HEK293 (cell line): ENCODE measurements around the gene RBM26.

Experiments
- CTCF ChIA-PET: fragments of 350-600 bp; formaldehyde crosslinking; extraction: SDS; loops from one replicate; lab custom pipeline; 2021; ENCODE audit warnings: antibody characterized with exemption; lab: Yijun Ruan, JAX
- POLR2A ChIA-PET: fragments of 300-600 bp; formaldehyde crosslinking; extraction: SDS; loops from one replicate; lab custom pipeline; 2020; ENCODE audit warnings: antibody characterized with exemption, inconsistent platforms; lab: Yijun Ruan, JAX
- H3K27ac ChIP-seq: fragments of 200-500 bp; sonication (Bioruptor generic); 2 replicates; pipeline ENCODE4 v1.5.1; 2014; ENCODE audit warnings: low read depth, low read length, control low read depth, inconsistent platforms; ENCODE audit errors: extremely low read depth
- H3K36me3 ChIP-seq, 2 experiments: fragments of 200-500 bp in 1 of 2; sonication (Bioruptor generic) in 1 of 2; 1 replicate in 1 of 2; 2 replicates in 1 of 2; pipeline ENCODE4 v1.5.1; 2014 to 2017; ENCODE audit warnings: inconsistent platforms in 2 of 2, low read length in 2 of 2; ENCODE audit not compliant: control insufficient read depth in 2 of 2, insufficient read depth in 1 of 2
- H3K4me1 ChIP-seq: fragments of 200-500 bp; sonication (Bioruptor generic); 2 replicates; pipeline ENCODE4 v1.5.1; 2014; ENCODE audit warnings: mild to moderate bottlenecking, low read length, inconsistent platforms; ENCODE audit not compliant: control insufficient read depth, insufficient read depth
- H3K4me3 ChIP-seq: 2 replicates; pipeline ENCODE4 v1.5.1; 2011; ENCODE audit warnings: low read depth, mild to moderate bottlenecking, control low read depth, low read length, moderate library complexity
- H3K9me3 ChIP-seq: fragments of 200-500 bp; sonication (Bioruptor generic); 2 replicates; pipeline ENCODE4 v1.5.1; 2014; ENCODE audit warnings: low read depth, low read length, inconsistent platforms; ENCODE audit not compliant: control insufficient read depth, insufficient read depth
- GLIS2 ChIP-seq: fragments of 450-650 bp; formaldehyde crosslinking; IDR thresholded peaks from 2 replicates; pipeline ENCODE4 v1.5.1; 2016; ENCODE audit warnings: missing biosample characterization, missing genetic modification characterization
- ZBTB7A ChIP-seq: fragments of 450-650 bp; formaldehyde crosslinking; IDR thresholded peaks from 2 replicates; pipeline ENCODE4 v1.5.1; 2016; ENCODE audit warnings: low read depth, missing biosample characterization, missing genetic modification characterization
- ZFP37 ChIP-seq: fragments of 450-650 bp; formaldehyde crosslinking; IDR thresholded peaks from 2 replicates; pipeline ENCODE4 v1.5.1; 2016; ENCODE audit warnings: missing biosample characterization, missing genetic modification characterization
- ZNF112 ChIP-seq: fragments of 450-650 bp; formaldehyde crosslinking; IDR thresholded peaks from 2 replicates; pipeline ENCODE4 v1.5.0; 2017; ENCODE audit warnings: missing biosample characterization, missing genetic modification characterization
- ZNF155 ChIP-seq: fragments of 450-650 bp; formaldehyde crosslinking; IDR thresholded peaks from 2 replicates; pipeline ENCODE4 v1.5.1; 2016; ENCODE audit warnings: missing biosample characterization, missing genetic modification characterization
- ZNF169 ChIP-seq: fragments of 450-650 bp; formaldehyde crosslinking; IDR thresholded peaks from 2 replicates; pipeline ENCODE4 v1.5.1; 2016; ENCODE audit warnings: missing biosample characterization, missing genetic modification characterization
- ZNF266 ChIP-seq: fragments of 450-650 bp; formaldehyde crosslinking; IDR thresholded peaks from 2 replicates; pipeline ENCODE4 v1.5.1; 2016; ENCODE audit warnings: missing biosample characterization, missing genetic modification characterization, low read depth
- ZNF280C ChIP-seq: fragments of 450-650 bp; formaldehyde crosslinking; IDR thresholded peaks from 2 replicates; pipeline ENCODE4 v1.5.1; 2016; ENCODE audit warnings: missing biosample characterization, missing genetic modification characterization
- ZNF324 ChIP-seq: fragments of 450-650 bp; formaldehyde crosslinking; IDR thresholded peaks from 2 replicates; pipeline ENCODE4 v1.5.1; 2016; ENCODE audit warnings: missing biosample characterization, missing genetic modification characterization
- ZNF335 ChIP-seq: fragments of 450-650 bp; formaldehyde crosslinking; conservative IDR thresholded peaks from 2 replicates; pipeline ENCODE4 v1.5.1; 2016; ENCODE audit warnings: missing biosample characterization, missing genetic modification characterization
- ZNF341 ChIP-seq: fragments of 450-650 bp; formaldehyde crosslinking; IDR thresholded peaks from 2 replicates; pipeline ENCODE4; 2016; ENCODE audit warnings: low read depth, missing biosample characterization, missing genetic modification characterization
- ZNF354C ChIP-seq: fragments of 450-650 bp; formaldehyde crosslinking; IDR thresholded peaks from 2 replicates; pipeline ENCODE4 v1.5.1; 2016; ENCODE audit warnings: missing biosample characterization, missing genetic modification characterization, low read depth, borderline replicate concordance
- ZNF501 ChIP-seq: fragments of 450-650 bp; formaldehyde crosslinking; IDR thresholded peaks from 2 replicates; pipeline ENCODE4 v1.5.1; 2016; ENCODE audit warnings: missing biosample characterization, missing genetic modification characterization
- ZNF626 ChIP-seq: fragments of 450-650 bp; sonication (Bioruptor Pico); formaldehyde crosslinking; IDR thresholded peaks from 2 replicates; pipeline ENCODE4 v1.5.1; 2018; ENCODE audit warnings: missing biosample characterization, missing genetic modification characterization, inconsistent platforms
- ZNF629 ChIP-seq: fragments of 450-650 bp; formaldehyde crosslinking; IDR thresholded peaks from 2 replicates; pipeline ENCODE4 v1.5.1; 2017; ENCODE audit warnings: missing biosample characterization, missing genetic modification characterization
- ZNF768 ChIP-seq: fragments of 450-650 bp; formaldehyde crosslinking; IDR thresholded peaks from 2 replicates; pipeline ENCODE4 v1.5.1; 2018; ENCODE audit warnings: missing biosample characterization, mild to moderate bottlenecking, missing genetic modification characterization
- TF ChIP-seq, protein P1 (sequence below): fragments of 450-650 bp; formaldehyde crosslinking; conservative IDR thresholded peaks from 2 replicates; pipeline ENCODE4 v1.5.1; 2016; ENCODE audit warnings: low read depth, missing biosample characterization, missing genetic modification characterization
- TF ChIP-seq, protein P2 (sequence below): fragments of 450-650 bp; IDR thresholded peaks from 2 replicates; pipeline ENCODE4 v1.5.1; 2018; ENCODE audit warnings: missing biosample characterization, mild to moderate bottlenecking, missing genetic modification characterization
- TF ChIP-seq, protein P3 (sequence below): fragments of 450-650 bp; formaldehyde crosslinking; IDR thresholded peaks from 2 replicates; pipeline ENCODE4 v1.5.1; 2016; ENCODE audit warnings: missing biosample characterization, missing genetic modification characterization

The RBM26 gene

DNA sequence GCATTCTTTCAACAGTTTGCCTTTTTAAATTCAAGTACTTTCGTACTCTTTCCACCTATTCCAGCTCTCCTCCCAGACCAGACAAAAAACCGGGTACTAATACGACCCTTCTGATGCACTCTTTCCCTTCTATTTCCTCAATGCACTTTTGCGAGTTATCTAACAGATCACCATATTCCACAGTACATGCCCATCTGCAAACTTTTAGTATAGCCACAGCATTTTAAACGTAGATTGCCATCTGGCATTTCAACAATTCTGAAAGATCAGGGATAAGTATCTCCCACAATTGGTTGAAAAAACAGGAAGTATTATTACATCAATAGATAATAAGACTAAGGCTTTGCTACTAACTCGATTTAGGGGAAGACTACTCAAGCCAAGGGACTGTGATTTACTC is 31.5 kb downstream of the RBM26 start (continued):
- TF ChIP-seq, protein P1, sequence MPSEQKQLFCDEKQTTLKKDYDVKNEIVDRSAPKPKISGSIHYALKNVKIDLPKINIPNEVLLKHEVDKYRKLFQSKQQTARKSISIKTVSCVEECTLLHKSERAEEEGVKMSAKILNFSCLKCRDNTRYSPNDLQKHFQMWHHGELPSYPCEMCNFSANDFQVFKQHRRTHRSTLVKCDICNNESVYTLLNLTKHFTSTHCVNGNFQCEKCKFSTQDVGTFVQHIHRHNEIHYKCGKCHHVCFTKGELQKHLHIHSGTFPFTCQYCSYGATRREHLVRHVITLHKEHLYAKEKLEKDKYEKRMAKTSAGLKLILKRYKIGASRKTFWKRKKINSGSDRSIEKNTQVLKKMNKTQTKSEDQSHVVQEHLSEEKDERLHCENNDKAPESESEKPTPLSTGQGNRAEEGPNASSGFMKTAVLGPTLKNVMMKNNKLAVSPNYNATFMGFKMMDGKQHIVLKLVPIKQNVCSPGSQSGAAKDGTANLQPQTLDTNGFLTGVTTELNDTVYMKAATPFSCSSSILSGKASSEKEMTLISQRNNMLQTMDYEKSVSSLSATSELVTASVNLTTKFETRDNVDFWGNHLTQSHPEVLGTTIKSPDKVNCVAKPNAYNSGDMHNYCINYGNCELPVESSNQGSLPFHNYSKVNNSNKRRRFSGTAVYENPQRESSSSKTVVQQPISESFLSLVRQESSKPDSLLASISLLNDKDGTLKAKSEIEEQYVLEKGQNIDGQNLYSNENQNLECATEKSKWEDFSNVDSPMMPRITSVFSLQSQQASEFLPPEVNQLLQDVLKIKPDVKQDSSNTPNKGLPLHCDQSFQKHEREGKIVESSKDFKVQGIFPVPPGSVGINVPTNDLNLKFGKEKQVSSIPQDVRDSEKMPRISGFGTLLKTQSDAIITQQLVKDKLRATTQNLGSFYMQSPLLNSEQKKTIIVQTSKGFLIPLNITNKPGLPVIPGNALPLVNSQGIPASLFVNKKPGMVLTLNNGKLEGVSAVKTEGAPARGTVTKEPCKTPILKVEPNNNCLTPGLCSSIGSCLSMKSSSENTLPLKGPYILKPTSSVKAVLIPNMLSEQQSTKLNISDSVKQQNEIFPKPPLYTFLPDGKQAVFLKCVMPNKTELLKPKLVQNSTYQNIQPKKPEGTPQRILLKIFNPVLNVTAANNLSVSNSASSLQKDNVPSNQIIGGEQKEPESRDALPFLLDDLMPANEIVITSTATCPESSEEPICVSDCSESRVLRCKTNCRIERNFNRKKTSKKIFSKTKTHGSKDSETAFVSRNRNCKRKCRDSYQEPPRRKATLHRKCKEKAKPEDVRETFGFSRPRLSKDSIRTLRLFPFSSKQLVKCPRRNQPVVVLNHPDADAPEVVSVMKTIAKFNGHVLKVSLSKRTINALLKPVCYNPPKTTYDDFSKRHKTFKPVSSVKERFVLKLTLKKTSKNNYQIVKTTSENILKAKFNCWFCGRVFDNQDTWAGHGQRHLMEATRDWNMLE = no peak

DNA sequence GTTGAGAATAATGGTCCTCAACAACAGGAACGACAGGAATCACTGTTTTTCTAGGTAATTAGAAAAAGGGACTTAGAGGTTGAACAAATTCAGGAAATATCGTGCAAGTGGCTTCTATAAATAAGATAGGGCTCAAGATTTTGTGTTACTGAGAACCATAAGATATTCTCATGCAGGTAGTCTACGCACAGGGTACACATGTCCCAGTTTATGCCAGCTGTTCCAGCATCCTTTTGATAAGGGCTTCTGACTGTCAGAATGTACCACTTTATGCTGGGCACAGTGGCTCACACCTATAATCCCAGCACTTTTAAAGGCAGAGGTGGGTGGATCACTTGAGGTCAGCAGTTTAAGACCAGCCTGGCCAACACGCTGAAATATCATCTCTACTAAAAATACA is 32.1 kb downstream of the RBM26 start:
- TF ChIP-seq GLIS2 (tag by site-specific recombination) = no peak
- TF ChIP-seq ZNF112 (tag by site-specific recombination) = no peak
- TF ChIP-seq, protein P2, sequence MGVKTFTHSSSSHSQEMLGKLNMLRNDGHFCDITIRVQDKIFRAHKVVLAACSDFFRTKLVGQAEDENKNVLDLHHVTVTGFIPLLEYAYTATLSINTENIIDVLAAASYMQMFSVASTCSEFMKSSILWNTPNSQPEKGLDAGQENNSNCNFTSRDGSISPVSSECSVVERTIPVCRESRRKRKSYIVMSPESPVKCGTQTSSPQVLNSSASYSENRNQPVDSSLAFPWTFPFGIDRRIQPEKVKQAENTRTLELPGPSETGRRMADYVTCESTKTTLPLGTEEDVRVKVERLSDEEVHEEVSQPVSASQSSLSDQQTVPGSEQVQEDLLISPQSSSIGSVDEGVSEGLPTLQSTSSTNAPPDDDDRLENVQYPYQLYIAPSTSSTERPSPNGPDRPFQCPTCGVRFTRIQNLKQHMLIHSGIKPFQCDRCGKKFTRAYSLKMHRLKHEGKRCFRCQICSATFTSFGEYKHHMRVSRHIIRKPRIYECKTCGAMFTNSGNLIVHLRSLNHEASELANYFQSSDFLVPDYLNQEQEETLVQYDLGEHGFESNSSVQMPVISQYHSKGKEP (tag by site-specific recombination) = no peak
- no peak for TF ChIP-seq ZNF335
- TF ChIP-seq ZNF266 (tag by site-specific recombination) = no peak
- Histone ChIP-seq H3K36me3 (peaks cover 5 to 78% of the 10 kb centered on the region in 2 experiments), H3K9me3 (no peaks in the 10 kb centered on the region), H3K27ac (no peak overlapping the region), H3K4me1 (no peaks in the 10 kb centered on the region), H3K4me3 (no peak overlapping the region)
- ChIA-PET POLR2A (no interaction called here), CTCF (no interaction called here)

DNA sequence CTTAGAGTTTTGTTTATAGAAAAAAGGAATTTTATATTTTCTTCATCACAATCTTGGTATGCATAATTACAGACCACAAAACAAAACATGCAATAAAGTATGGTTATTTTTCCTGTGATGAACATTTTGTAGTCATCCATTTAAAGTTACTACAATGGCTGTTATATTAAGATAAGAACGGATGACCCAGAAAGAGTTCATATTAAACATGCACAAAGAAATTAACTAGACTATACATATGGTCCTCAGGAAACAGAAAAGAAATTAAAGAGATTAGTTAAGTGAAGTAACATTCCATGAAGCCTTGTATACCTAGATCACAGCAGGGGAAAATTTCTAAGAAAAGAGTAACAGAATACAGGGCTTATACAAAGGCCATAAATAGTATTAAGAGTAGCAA is 36.8 kb downstream of the RBM26 start:
- ChIA-PET POLR2A (no interaction called here), CTCF (no interaction called here)
- Histone ChIP-seq H3K4me3 (no peak overlapping the region), H3K27ac (no peak overlapping the region)
- TF ChIP-seq ZNF280C (tag by site-specific recombination) (no peak), ZNF501 (tag by site-specific recombination) (no peak), ZNF629 (tag by site-specific recombination) (no peak), ZNF768 (tag by site-specific recombination) (no peak), ZNF324 (tag by site-specific recombination) (no peak)
- TF ChIP-seq, all 188 proteins: peak for 0
- no peaks in the 10 kb centered on the region for H3K4me1 ChIP-seq
- no peaks in the 10 kb centered on the region for H3K9me3 ChIP-seq
- H3K36me3 ChIP-seq = peaks cover 19 to 82% of the 10 kb centered on the region in 2 experiments

DNA sequence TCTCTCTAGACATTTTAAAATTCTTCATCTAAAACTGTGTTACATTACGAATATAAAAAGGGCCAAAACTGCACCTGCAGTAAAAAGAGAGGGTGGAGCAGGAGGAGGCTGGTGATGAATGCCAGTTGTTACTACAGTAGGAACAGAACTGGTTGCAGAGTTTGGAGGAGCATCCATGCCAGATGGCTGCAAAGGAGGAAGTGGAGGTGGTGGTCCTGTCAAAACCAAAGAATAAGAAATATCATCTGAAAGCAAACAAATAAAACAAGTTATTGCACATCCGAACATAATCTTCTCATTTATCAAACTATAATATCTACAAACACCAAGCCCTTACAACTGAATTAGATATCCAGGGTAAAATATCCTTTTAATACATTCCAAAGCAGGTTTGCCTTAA is 40.1 kb downstream of the RBM26 start:
- Histone ChIP-seq H3K4me3 (no peak overlapping the region), H3K27ac (no peak overlapping the region), H3K9me3 (no peaks in the 10 kb centered on the region), H3K36me3 (peaks cover 19 to 93% of the 10 kb centered on the region in 2 experiments), H3K4me1 (no peaks in the 10 kb centered on the region)
- POLR2A ChIA-PET = no interaction called here
- CTCF ChIA-PET = interaction anchor here (0.7 kb wide), 1 partner anchor 142 kb away, joined by 4 read pairs; no protein-coding TSS in a partner anchor
- TF ChIP-seq ZNF155 (no peak), ZFP37 (tag by site-specific recombination) (no peak), ZNF626 (tag by site-specific recombination) (no peak), ZNF112 (tag by site-specific recombination) (no peak), ZBTB7A (tag by site-specific recombination) (no peak), ZNF169 (tag by site-specific recombination) (no peak), ZNF354C (tag by site-specific recombination) (no peak), ZNF341 (tag by site-specific recombination) (no peak)
- TF ChIP-seq, protein P3, sequence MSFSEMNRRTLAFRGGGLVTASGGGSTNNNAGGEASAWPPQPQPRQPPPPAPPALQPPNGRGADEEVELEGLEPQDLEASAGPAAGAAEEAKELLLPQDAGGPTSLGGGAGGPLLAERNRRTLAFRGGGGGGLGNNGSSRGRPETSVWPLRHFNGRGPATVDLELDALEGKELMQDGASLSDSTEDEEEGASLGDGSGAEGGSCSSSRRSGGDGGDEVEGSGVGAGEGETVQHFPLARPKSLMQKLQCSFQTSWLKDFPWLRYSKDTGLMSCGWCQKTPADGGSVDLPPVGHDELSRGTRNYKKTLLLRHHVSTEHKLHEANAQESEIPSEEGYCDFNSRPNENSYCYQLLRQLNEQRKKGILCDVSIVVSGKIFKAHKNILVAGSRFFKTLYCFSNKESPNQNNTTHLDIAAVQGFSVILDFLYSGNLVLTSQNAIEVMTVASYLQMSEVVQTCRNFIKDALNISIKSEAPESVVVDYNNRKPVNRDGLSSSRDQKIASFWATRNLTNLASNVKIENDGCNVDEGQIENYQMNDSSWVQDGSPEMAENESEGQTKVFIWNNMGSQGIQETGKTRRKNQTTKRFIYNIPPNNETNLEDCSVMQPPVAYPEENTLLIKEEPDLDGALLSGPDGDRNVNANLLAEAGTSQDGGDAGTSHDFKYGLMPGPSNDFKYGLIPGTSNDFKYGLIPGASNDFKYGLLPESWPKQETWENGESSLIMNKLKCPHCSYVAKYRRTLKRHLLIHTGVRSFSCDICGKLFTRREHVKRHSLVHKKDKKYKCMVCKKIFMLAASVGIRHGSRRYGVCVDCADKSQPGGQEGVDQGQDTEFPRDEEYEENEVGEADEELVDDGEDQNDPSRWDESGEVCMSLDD = no peak
